Stimulated activated CD8-positive, alpha-beta memory T cell treated with anti-CD3 and anti-CD28 coated beads, Interleukin-15, amount 100 ng/mL, for 48 hours (primary cell): ENCODE measurements around the gene CTSK.
"Not testable (repeated sequence)": the region's sequence is repeated elsewhere in the genome, so short reads cannot be mapped to it uniquely, and the experiment has no call there.

Experiments
- DNase-seq, 2 donors: peaks; one replicate each; pipeline ENCODE4 v3.0.0-alpha.2; 2020; ENCODE audit warnings: low read depth in 2 of 2

The CTSK gene

DNA sequence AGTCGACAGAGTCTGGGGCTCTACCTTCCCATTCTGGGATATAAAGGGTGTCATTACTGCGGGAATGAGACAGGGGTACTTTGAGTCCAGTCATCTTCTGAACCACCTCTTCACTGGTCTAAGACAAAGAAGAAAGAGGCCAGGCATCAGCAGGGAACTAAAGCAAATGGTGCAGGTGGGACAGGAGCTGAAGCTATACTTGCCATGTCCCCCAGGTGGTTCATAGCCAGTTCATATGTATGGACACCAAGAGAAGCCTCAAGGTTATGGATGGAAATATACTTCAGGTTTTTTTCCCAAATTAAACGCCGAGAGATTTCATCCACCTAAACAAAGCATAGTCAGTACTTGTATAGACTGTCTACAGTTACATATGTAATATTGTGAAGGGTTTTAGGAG is 2.2 kb downstream of the CTSK start:
- DNase-seq: no peak

- DNase-seq: no peak
Measured at GRCh38 chr1:150804671-150805070, 3.4 kb downstream of the CTSK start.

DNA sequence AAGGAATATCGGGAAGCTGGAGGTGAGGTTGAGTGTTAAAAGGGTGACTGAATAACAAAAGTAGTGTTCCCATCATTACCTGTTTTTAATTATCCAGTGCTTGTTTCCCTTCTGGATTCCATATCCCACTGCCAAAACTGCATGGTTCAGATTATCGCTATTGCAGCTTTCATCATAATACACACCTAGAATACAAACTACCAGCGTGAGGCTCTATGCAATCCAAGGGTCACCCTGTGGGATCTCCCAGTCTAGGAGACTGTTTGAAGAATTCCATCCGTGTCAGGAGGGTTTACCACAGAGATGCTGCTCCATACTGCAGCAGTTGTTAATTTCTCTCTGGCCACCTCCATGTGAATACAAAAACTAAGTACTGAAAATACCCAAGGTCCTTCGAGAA is 9.0 kb downstream of the CTSK start:
- DNase-seq: no peak

DNA sequence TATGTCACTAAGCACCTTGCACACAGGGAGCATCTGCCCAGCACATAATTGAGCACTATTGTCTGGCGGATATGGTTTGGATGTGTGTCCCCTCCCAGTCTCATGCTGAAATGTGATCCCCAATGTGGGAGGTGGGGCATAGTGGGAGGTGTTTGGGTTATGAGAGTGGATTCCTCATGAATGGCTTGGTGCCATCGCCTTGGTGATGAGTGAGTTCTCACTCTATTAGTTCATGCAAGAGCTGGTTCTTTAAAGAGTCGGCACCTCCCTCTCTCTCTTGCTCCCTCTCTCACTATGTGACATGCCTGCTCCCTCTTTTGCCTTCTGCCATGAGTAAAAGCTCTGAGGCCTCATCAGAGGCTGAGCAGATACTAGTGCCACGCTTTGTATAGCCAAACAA is 9.5 kb downstream of the CTSK start:
- DNase-seq: no peak

DNA sequence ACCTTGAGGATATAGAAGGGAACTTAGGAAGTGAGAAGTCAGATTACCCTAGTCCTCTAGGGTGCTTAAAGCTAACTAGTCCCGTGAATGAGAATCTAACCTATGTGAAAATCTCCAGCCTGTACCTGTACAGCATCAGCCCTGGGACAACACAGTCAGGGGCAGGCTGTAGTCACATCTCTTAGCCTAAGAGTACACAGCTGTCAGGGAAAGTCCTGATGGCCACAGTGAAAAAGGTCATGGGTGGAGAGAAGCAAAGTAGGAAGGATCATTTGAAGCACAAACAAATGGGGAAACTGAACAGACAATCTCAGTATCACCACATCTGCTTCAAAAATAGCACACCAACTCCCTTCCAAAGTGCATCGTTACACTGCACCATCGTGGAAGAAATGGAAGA is 11.7 kb downstream of the CTSK start:
- no peak for DNase-seq

- not testable (repeated sequence) for DNase-seq
Measured at GRCh38 chr1:150793778-150794177, 14.3 kb downstream of the CTSK start.

- no peak for DNase-seq
Measured at GRCh38 chr1:150793221-150793620, 14.8 kb downstream of the CTSK start.

DNA sequence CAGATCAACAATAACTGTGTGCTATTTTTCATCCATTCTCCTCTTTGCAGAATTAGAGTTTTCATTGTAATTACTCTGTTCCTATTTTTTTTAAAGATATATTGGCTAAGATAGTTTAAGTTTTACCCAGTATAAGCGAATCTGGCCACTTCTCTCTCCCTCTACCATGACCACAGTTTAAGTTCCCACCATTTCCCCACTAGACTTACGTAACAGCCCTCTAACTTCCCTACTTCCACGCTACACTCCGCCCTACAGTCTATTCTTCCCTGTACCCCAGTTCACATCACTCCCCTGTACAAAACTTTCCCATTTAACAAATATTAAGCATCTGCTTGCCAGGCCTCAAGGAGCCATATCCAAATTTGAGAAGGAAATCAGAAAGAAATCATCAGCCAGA is 16.5 kb downstream of the CTSK start:
- no peak for DNase-seq

DNA sequence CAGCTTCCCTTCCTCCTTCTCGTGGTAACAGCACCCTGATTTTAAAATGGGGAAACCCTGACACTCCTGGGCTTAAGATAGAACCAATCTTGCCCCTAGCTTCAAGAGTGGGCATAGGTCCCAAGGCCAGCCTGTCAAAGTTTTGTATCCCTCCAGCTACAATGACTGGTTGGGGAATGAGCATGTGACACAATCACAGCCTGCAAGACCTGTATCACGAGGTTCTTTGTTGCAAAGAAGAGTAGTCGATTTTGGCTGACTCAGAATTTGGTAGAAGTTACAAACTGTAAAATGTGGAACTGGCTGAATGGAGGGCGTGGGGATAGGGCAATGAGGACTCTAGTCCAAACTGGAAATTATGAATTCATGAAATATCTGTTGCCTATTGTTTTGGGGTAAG is 18.7 kb downstream of the CTSK start:
- no peak for DNase-seq

DNA sequence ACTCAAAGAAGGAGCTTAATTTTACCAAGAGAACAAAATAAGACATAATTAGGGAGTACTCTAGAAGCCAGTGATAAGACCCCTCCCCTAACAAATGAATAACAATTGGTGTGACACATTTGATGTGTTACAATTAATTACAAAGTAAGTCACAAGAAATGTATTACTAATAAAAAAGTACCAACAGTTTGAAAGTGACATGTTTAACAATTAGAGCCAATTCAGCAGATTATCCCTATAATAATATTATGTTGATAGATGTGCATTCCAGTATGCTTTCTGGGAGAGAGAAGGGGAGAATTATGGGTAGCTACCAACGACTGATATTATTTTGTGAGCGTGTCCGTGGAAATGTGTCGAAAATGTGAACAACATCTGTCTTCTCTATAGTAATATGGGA is 19.1 kb downstream of the CTSK start:
- no peak for DNase-seq

- DNase-seq: no peak
Measured at GRCh38 chr1:150787455-150787854, 20.6 kb downstream of the CTSK start.

DNA sequence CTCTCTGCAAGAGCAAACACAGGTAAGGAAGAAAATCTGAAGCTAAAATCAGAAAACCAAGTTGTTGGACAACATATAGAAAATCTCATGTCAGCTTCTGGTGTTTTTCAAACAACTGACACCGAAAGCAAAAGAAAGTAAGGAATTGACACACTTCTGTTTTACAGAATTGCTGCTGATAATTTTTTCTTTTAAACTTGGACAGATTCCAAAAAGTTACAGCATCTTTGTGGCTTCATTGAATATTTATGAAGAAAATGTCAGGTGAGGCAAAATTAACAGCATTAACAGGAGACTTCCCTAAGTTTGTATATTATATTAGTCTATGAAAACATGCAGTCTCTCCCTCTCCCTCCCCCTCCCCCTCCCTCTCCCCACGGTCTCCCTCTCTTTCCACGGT is 27.6 kb downstream of the CTSK start:
- no peak for DNase-seq

GRCh38 chr1:150778409-150778808 is 29.7 kb downstream of the CTSK start:
- no peak for DNase-seq

DNA sequence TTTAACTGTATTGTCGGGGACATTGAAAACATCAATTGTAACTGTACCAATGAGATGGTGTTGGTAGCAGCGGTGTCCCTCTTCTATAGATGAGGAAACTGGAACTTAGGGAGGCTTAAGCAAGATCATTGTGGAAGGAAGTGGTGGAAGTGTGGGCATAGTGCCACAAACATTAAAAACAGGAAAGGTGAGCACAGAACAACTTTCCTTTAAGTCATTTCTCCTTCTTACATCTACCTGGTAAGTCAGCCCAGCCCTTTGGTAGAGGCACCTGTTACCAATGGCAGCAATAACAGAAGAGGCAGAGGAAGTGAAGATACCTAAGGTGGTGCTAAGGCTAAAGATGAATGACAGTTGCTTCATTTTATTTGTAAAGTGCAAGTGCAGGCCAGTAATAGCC is 30.5 kb downstream of the CTSK start:
- DNase-seq: no peak

DNA sequence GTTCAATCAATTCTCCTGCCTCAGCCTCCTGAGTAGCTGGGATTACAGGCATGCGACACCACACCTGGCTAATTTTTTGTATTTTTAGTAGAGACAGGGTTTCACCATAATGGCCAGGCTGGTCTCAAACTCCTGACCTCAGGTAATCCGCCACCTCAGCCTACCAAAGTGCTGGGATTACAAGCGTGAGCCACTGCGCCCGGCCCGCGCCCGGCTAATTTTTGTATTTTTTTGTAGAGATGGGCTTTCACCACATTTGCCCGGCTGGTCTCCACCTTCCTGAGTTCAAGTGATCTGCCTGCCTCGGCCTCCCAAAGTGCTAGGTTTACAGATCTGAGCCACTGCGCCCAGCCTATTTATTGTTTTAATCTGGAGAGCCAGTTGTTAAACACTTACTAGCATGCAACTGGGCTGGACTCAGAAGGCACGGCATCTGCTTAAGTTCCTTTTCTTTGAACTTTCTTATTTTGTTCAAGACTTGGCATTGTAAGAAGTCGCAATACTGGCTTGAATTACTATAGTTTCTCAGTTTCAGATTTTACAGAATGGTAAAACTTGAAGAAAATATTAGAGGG is 32.0 kb downstream of the CTSK start:
- not testable (repeated sequence) for DNase-seq

DNA sequence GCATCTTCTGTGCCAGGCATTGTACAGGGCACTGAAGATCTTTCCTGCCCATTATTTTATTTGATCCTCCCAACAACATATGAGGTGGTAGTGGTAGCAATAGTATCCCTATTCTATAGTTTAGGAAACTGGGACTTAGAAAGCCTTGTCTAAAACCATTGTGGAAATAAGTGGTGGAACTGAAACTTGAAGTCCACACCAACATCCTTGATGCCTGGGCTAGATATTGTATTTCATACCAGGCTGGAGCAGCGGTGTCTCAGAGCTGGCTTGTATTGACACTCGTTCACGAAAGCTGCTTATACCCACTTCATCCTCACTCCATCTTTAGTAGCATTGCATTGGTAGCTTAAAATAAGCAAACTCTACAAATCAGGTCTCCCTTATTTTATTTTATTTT is 32.8 kb downstream of the CTSK start:
- no peak for DNase-seq

- DNase-seq: no peak
Measured at GRCh38 chr1:150772326-150772725, 35.7 kb downstream of the CTSK start.

DNA sequence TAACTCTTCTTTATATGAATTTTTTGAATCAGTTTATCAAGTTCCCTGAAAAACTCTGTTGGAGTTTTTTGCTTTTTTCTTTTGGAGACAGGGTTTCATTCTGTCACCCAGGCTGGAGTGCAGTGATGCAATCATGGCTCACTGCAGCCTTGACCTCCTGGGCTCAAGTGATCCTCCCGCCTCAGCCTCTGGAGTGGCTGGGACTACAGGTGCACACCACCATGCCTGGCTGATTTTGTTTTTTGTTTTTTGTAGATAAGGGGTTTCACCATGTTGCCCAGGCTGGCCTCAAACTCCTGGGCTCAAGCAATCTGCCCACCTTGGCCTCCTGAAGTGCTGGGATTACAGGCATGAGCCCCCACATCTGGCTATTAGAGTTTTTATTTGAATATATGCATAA is 40.4 kb downstream of the CTSK start:
- DNase-seq: not testable (repeated sequence)

- not testable (repeated sequence) for DNase-seq
Measured at GRCh38 chr1:150765977-150766301, 42.1 kb downstream of the CTSK start.

- no peak for DNase-seq
Measured at GRCh38 chr1:150765296-150765976, 42.6 kb downstream of the CTSK start, which contains the start of gene CTSS. TSS of gene CTSS (minus strand) at chr1:150765778. CDS start at chr1:150764763, 1,015 bp downstream.

GRCh38 chr1:150764617-150765101 is 43.4 kb downstream of the CTSK start:
- DNase-seq: no peak

- DNase-seq: no peak
Measured at GRCh38 chr1:150763018-150763417, 45.0 kb downstream of the CTSK start.

GRCh38 chr1:150762552-150762951 is 45.5 kb downstream of the CTSK start:
- no peak for DNase-seq

- no peak for DNase-seq
Measured at GRCh38 chr1:150761801-150762200, 46.3 kb downstream of the CTSK start.
